Esophagus (tissue), 2 donors: ENCODE results near the gene SPTSSB. TPM values are rescaled to one million over a fixed set of nuclear protein-coding genes. Genes with fewer than 3 reads are reported as not detected.

Experiments used
- H3K27ac ChIP-seq, 2 donors: one replicate each; pipeline ENCODE4 v1.5.1; 2013; ENCODE audit warnings: low read depth in 2 of 2, mild to moderate bottlenecking in 2 of 2, inconsistent platforms in 1 of 2, low read length in 1 of 2, moderate library complexity in 1 of 2
- H3K27me3 ChIP-seq, 2 donors: one replicate each; pipeline ENCODE4 v1.6.1; 2013; ENCODE audit warnings: low read length in 2 of 2, control low read depth in 1 of 2, mild to moderate bottlenecking in 1 of 2; ENCODE audit not compliant: insufficient read depth in 2 of 2, control insufficient read depth in 1 of 2
- H3K36me3 ChIP-seq, 2 donors: one replicate each; pipeline ENCODE4 v1.6.1; 2013; ENCODE audit warnings: low read length in 1 of 2; ENCODE audit not compliant: control insufficient read depth in 2 of 2, insufficient read depth in 2 of 2
- H3K4me1 ChIP-seq, 2 donors: one replicate each; pipeline ENCODE4 v1.6.1; 2013; ENCODE audit warnings: low read length in 1 of 2; ENCODE audit not compliant: control insufficient read depth in 2 of 2, insufficient read depth in 2 of 2
- H3K4me3 ChIP-seq, 2 donors: one replicate each; pipeline ENCODE4 v1.5.1; 2013; ENCODE audit warnings: low read length in 2 of 2, mild to moderate bottlenecking in 2 of 2, low read depth in 1 of 2, moderate library complexity in 1 of 2
- H3K9me3 ChIP-seq, 2 donors: one replicate each; pipeline ENCODE4 v1.6.1; 2013; ENCODE audit warnings: mild to moderate bottlenecking in 2 of 2, low read depth in 1 of 2, low read length in 1 of 2, moderate library complexity in 1 of 2; ENCODE audit not compliant: control insufficient read depth in 2 of 2, insufficient read depth in 1 of 2
- WGBS, 2 donors: extraction: QIAGEN DNeasy Blood & Tissue Kit; methylation state at CpG; one replicate each; pipeline ENCODE4 v1.1.7; 2013; 5-methylcytosine and 5-hydroxymethylcytosine counted together
- polyA plus RNA-seq, 2 donors: library from polyadenylated mRNA; stranded (reverse); fragments of 200-250 nt; gene quantifications; one replicate each; pipeline ENCODE4 v1.2.3, GENCODE V29; 2013
- donor health status: healthy with polysubstance abuse.
- donor health status: Bipolar disorder and iron deficiency.

Gene SPTSSB
- polyA plus RNA-seq, 2 donors = 6.8 to 15.2 TPM

DNA sequence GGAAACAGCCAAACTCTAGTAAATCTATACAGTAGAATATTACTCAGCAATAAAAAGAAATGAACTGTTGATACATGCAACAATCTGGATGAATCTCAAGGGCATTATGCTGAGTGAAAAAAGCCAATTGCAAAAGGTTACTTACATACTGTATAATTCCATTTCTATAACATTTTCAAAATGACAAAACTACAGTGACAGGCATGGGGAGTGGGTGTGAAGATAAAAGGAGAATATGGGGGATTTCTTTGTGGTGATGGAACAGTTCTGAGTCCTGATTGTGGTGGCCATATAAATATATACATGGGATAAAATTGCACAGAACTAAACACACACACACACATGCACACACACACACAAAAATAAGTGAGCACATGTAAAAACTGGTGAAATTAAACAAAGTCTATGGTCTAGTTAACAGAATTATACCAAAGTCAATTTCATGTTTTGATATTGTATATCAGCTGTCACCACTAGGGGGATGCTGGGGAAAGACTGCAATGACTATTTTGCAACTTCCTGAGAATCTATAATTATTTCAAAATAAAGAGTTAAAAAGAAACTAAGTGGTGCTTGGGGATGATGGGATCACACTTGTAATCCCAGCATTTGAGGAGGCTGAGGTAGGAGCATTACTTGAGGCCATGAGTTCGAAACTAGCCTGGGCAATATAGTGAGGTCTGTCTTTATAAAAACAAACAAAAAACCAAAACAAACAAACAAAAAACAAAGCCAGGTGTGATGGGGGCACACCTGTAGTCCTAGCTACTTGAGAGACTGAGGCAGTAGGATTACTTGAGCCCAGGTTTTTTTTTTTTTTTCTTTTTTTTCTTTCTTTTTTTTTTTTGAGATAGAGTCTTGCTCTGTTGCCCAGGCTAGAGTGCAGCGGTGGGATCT lies 66.0 kb downstream of the SPTSSB start:
- 91 to 93% methylated on average over 2 of the region's 2 CpGs for WGBS, 2 donors
- Histone ChIP-seq H3K27ac (no peak overlapping the region), H3K27me3 (no peaks in the 10 kb centered on the region), H3K4me3 (no peak overlapping the region), H3K9me3 (no peaks in the 10 kb centered on the region), H3K4me1 (no peaks in the 10 kb centered on the region), H3K36me3 (no peaks in the 10 kb centered on the region)

DNA sequence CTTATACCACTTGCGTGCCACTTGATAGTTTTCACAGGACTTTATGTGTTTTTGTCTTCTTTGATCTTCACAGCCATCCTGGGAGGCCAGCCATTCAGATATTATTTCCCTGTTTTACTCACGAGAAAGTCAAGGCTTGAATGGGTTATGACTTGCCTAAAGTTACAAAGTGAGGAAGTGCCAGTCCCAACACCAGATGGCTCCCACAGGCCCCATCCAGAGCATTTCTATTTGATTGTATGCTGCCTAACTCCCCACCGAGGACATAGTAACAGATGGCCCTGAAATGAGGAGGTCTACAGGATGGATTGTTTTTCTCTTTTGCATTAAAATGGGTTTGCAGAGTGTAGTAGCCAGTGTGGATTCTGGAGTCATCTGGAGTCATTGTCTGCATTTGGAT lies 74.5 kb downstream of the SPTSSB start:
- H3K27me3 ChIP-seq = no peaks in the 10 kb centered on the region
- H3K36me3 ChIP-seq = no peaks in the 10 kb centered on the region
- H3K9me3 ChIP-seq = no peaks in the 10 kb centered on the region
- 64 to 76% methylated on average over 3 of the region's 3 CpGs for WGBS, 2 donors
- peaks cover 0 to 2% of the 10 kb centered on the region in 2 donors for H3K4me1 ChIP-seq
- no peak overlapping the region for H3K27ac ChIP-seq
- H3K4me3 ChIP-seq = no peak overlapping the region

DNA sequence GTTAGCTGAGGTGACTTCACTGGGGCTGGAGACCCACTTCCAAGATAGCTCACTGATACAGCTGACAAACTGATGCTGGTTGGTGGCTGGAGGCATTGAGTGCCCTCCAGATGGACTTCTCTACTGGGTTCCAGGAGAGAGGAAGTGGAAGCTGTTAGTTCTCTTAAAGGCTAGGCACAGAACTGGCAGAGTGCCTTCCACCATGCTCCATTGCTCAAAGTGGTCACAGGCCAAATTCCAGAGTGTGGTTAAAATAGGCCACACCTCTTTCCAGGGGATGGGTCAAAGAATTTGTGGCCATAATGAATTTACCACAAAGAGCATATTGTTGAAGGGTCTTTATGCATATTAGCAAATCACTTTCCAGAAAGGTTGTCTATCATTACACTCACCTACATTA lies 76.0 kb downstream of the SPTSSB start:
- H3K27ac ChIP-seq = no peak overlapping the region
- no peaks in the 10 kb centered on the region for H3K9me3 ChIP-seq
- peaks cover 0 to 5% of the 10 kb centered on the region in 2 donors for H3K4me1 ChIP-seq
- H3K27me3 ChIP-seq = no peaks in the 10 kb centered on the region
- no peak overlapping the region for H3K4me3 ChIP-seq
- H3K36me3 ChIP-seq = no peaks in the 10 kb centered on the region

Other genes with a start within 250 kb of the SPTSSB start
- gene NMD3, start 150.2 kb downstream of the SPTSSB start, polyA plus RNA-seq = 10 to 100 TPM; 13.3 to 19.7 TPM
- not detected for gene OTOL1, start 125.3 kb upstream of the SPTSSB start, polyA plus RNA-seq